Left colon (tissue), 2 donors: ENCODE results near the gene RPL3. TPM values are rescaled to one million over a fixed set of nuclear protein-coding genes. Genes with fewer than 3 reads are reported as not detected.
"Not testable (repeated sequence)": the region's sequence is repeated elsewhere in the genome, so short reads cannot be mapped to it uniquely, and the experiment has no call there.

Experiments
- ATAC-seq: fragments of 200-7000 bp; cut with Tn5 transposase; one replicate; pipeline ENCODE4 v1.9.1; 2020; ENCODE audit warnings: mild to moderate bottlenecking, moderate library complexity
- DNase-seq, 2 donors: peaks; one replicate each; pipeline ENCODE4 v3.0.0-alpha.2; 2020
- intact Hi-C, 2 donors: fragments of 100-400 bp; cut with DNase I in 1 of 2; cut with micrococcal nuclease in 1 of 2; formaldehyde crosslinking; loops; one replicate each; pipeline versions ENCODE4 v1.11.2 to v1.14.0; 2022; cut with DNase I, micrococcal nuclease
- total RNA-seq, 2 donors: library from RNA; stranded (reverse); fragmentation: NEBNext Ultra II Directional; extraction: Animal tissue kit (Norgen Biotek cat#: 25700); gene quantifications; one replicate each; pipeline ENCODE4 v1.2.1, GENCODE V29; 2021
- donor health status: DM: no; HTN: no; CAD: no.
- donor health status: DM: yes; HTN: yes; CAD: no.

RPL3 gene
- total RNA-seq, 2 donors from 2014 or later, result 1,637 to 1,665 TPM

- intact Hi-C loops, result no loop called here
- ATAC-seq, result no peak
- no peak for DNase-seq
Observed at GRCh38 chr22:39355080-39355479, 35.7 kb upstream of the RPL3 start.

GRCh38 chr22:39353346-39353745 is 33.9 kb upstream of the RPL3 start:
- ATAC-seq (no peak), DNase-seq (no peak)
- intact Hi-C loops, result no loop called here

GRCh38 chr22:39352306-39352891 is 33.0 kb upstream of the RPL3 start:
- intact Hi-C loops, result no loop called here
- DNase-seq, result no peak
- no peak for ATAC-seq

- ATAC-seq, result no peak
- intact Hi-C loops, result no loop called here
- DNase-seq, result no peak
Observed at GRCh38 chr22:39351689-39352214, 32.3 kb upstream of the RPL3 start.

- intact Hi-C loops, result no loop called here
- no peak for ATAC-seq
- DNase-seq, result no peak
Observed at GRCh38 chr22:39350757-39351688, 31.6 kb upstream of the RPL3 start.

GRCh38 chr22:39349967-39350726 is 30.7 kb upstream of the RPL3 start, which contains the start of gene SYNGR1:
Gene SYNGR1, plus strand, starts transcription at chr22:39349991. Its CDS starts 20 bp downstream, at chr22:39350011.
- DNase-seq (peak in 1 of 2 donors; percentile 16), ATAC-seq (peak; percentile 22)
- intact Hi-C loops, result no loop called here

- intact Hi-C loops, result no loop called here
- DNase-seq (peak in 1 of 2 donors; percentile 16), ATAC-seq (no peak)
Observed at GRCh38 chr22:39349506-39349966, 30.1 kb upstream of the RPL3 start.

- ATAC-seq, result no peak
- peak in 1 of 2 donors; percentile 17 for DNase-seq
- intact Hi-C loops, result no loop called here
Observed at GRCh38 chr22:39348909-39349505, 29.6 kb upstream of the RPL3 start.

- no peak for DNase-seq
- ATAC-seq, result no peak
- intact Hi-C loops, result no loop called here
Observed at GRCh38 chr22:39345231-39345630, 25.8 kb upstream of the RPL3 start.

- no peak for DNase-seq
- no peak for ATAC-seq
- intact Hi-C loops, result no loop called here
Observed at GRCh38 chr22:39344046-39344390, 24.6 kb upstream of the RPL3 start.

GRCh38 chr22:39343259-39344045 is 24.0 kb upstream of the RPL3 start:
- ATAC-seq, result peak; percentile 80
- peak; percentile 41 to 67 for DNase-seq
- intact Hi-C loops, result no loop called here

GRCh38 chr22:39341179-39341578 is 21.8 kb upstream of the RPL3 start:
- DNase-seq (no peak), ATAC-seq (no peak)
- intact Hi-C loops, result no loop called here

- intact Hi-C loops, DNase-seq, ATAC-seq: not testable (repeated sequence)
Observed at GRCh38 chr22:39339775-39340174, 20.4 kb upstream of the RPL3 start.

- no peak for ATAC-seq
- intact Hi-C loops, result no loop called here
- DNase-seq, result no peak
Observed at GRCh38 chr22:39336411-39336810, 17.0 kb upstream of the RPL3 start.

GRCh38 chr22:39332441-39333064 is 13.1 kb upstream of the RPL3 start:
- DNase-seq, result no peak
- peak; percentile 73 for ATAC-seq
- intact Hi-C loops, result no loop called here

- intact Hi-C loops, DNase-seq, ATAC-seq: not testable (repeated sequence)
Observed at GRCh38 chr22:39330553-39330952, 11.1 kb upstream of the RPL3 start.

GRCh38 chr22:39327995-39328754 is 8.8 kb upstream of the RPL3 start:
- ATAC-seq, result no peak
- intact Hi-C loops, result no loop called here

More at GRCh38 chr22:39327995-39328754, 8.8 kb upstream of the RPL3 start:
- no peak for DNase-seq
